Pons (tissue), 1 donor: Measurements from ENCODE around the gene KIRREL1.

ENCODE experiments used
- DNase-seq: peaks from one replicate; pipeline ENCODE4 v3.0.0-alpha.2; 2016; ENCODE audit warnings: low spot score

The KIRREL1 gene

GRCh38 chr1:158035976-158036583 lies 42.6 kb downstream of the KIRREL1 start:
- peak; percentile 36 for DNase-seq

- no peak for DNase-seq
Observed at GRCh38 chr1:158037008-158037865, 43.8 kb downstream of the KIRREL1 start.

GRCh38 chr1:158037866-158038359 lies 44.5 kb downstream of the KIRREL1 start:
- DNase-seq: no peak

- DNase-seq: no peak
Observed at GRCh38 chr1:158038793-158039192, 45.3 kb downstream of the KIRREL1 start.

- DNase-seq: no peak
Observed at GRCh38 chr1:158039380-158039779, 45.9 kb downstream of the KIRREL1 start.

GRCh38 chr1:158040323-158040722 lies 46.9 kb downstream of the KIRREL1 start:
- DNase-seq: no peak

- DNase-seq: peak; percentile 75
Observed at GRCh38 chr1:158043232-158043631, 49.8 kb downstream of the KIRREL1 start.

- peak; percentile 8 for DNase-seq
Observed at GRCh38 chr1:158045639-158046038, 52.2 kb downstream of the KIRREL1 start.

- DNase-seq: no peak
Observed at GRCh38 chr1:158046715-158047510, 53.5 kb downstream of the KIRREL1 start.

- no peak for DNase-seq
Observed at GRCh38 chr1:158048371-158049067, 55.1 kb downstream of the KIRREL1 start.

GRCh38 chr1:158049853-158050252 lies 56.4 kb downstream of the KIRREL1 start:
- DNase-seq: no peak

- DNase-seq: no peak
Observed at GRCh38 chr1:158053276-158053675, 59.8 kb downstream of the KIRREL1 start.

- no peak for DNase-seq
Observed at GRCh38 chr1:158054721-158055120, 61.3 kb downstream of the KIRREL1 start.

GRCh38 chr1:158055854-158056253 lies 62.4 kb downstream of the KIRREL1 start:
- no peak for DNase-seq

- no peak for DNase-seq
Observed at GRCh38 chr1:158056498-158056897, 63.1 kb downstream of the KIRREL1 start.

- DNase-seq: no peak
Observed at GRCh38 chr1:158058237-158058985, 65.0 kb downstream of the KIRREL1 start.

GRCh38 chr1:158059984-158060383 lies 66.5 kb downstream of the KIRREL1 start:
- no peak for DNase-seq

GRCh38 chr1:158062174-158062573 lies 68.7 kb downstream of the KIRREL1 start:
- DNase-seq: no peak

- DNase-seq: no peak
Observed at GRCh38 chr1:158067662-158068061, 74.2 kb downstream of the KIRREL1 start.

- DNase-seq: no peak
Observed at GRCh38 chr1:158068918-158069317, 75.5 kb downstream of the KIRREL1 start.

GRCh38 chr1:158071138-158071537 lies 77.7 kb downstream of the KIRREL1 start:
- no peak for DNase-seq
